GM19193 (cell line): ENCODE data around the gene SPTBN1.

Experiments used
- POLR2A ChIP-seq: IDR thresholded peaks from 4 replicates; pipeline ENCODE4 v1.6.1; 2011; ENCODE audit not compliant: insufficient read depth, insufficient read length; ENCODE audit errors: extremely low read depth

The SPTBN1 gene

GRCh38 chr2:54524226-54524991, 68.3 kb downstream of the SPTBN1 start:
- TF ChIP-seq POLR2A, result no peak

- TF ChIP-seq POLR2A, result no peak
Measured at GRCh38 chr2:54525321-54525720, 69.2 kb downstream of the SPTBN1 start.

- no peak for TF ChIP-seq POLR2A
Measured at GRCh38 chr2:54526226-54526879, 70.2 kb downstream of the SPTBN1 start.

GRCh38 chr2:54528311-54528955, 72.3 kb downstream of the SPTBN1 start:
- no peak for TF ChIP-seq POLR2A

- no peak for TF ChIP-seq POLR2A
Measured at GRCh38 chr2:54529935-54530334, 73.8 kb downstream of the SPTBN1 start.

GRCh38 chr2:54531558-54531957, 75.4 kb downstream of the SPTBN1 start:
- no peak for TF ChIP-seq POLR2A

GRCh38 chr2:54534221-54534620, 78.1 kb downstream of the SPTBN1 start:
- TF ChIP-seq POLR2A, result no peak

GRCh38 chr2:54534625-54535024, 78.5 kb downstream of the SPTBN1 start:
- TF ChIP-seq POLR2A, result no peak

GRCh38 chr2:54535599-54536195, 79.6 kb downstream of the SPTBN1 start:
- TF ChIP-seq POLR2A, result no peak

GRCh38 chr2:54536720-54537119, 80.6 kb downstream of the SPTBN1 start:
- no peak for TF ChIP-seq POLR2A

GRCh38 chr2:54538537-54538936, 82.4 kb downstream of the SPTBN1 start:
- no peak for TF ChIP-seq POLR2A

GRCh38 chr2:54539683-54540082, 83.6 kb downstream of the SPTBN1 start:
- TF ChIP-seq POLR2A, result no peak

GRCh38 chr2:54540194-54540593, 84.1 kb downstream of the SPTBN1 start:
- TF ChIP-seq POLR2A, result no peak

- no peak for TF ChIP-seq POLR2A
Measured at GRCh38 chr2:54541995-54542394, 85.9 kb downstream of the SPTBN1 start.

- TF ChIP-seq POLR2A, result no peak
Measured at GRCh38 chr2:54543733-54544396, 87.7 kb downstream of the SPTBN1 start.
